ENCODE results near the gene RERE. TPM values are rescaled to one million over a fixed set of nuclear protein-coding genes. Genes with fewer than 3 reads are reported as not detected.

RERE gene
- total and polyA plus RNA-seq, 11 donors = 53.5 to 236 (median 121) TPM

GRCh38 chr1:8457760-8458381 is 359.6 kb downstream of the RERE start:
- Histone ChIP-seq H3K9me3 (no peaks in the 10 kb centered on the region), H3K27me3 (no peaks in the 10 kb centered on the region), H3K4me1 (peaks cover 3 to 63% (median 45%) of the 10 kb centered on the region in 12 donors), H3K4me3 (no peak overlapping the region), H3K36me3 (no peaks in the 10 kb centered on the region), H3K27ac (peak overlapping the region in 1 of 12 donors; percentile 9)
- WGBS, 4 donors = 83 to 89% (median 89%) methylated on average over 7 of the region's 7 CpGs
- DNase-seq (no peak), ATAC-seq (no peak)
- TF ChIP-seq POLR2A (IDR thresholded peaks at IDR 0.05) = no peak
- TF ChIP-seq CTCF (IDR thresholded peaks at IDR 0.05) = no peak
- intact Hi-C loops (cut with DNase I) = loop anchor here in 1 of 10 donors (5.0 kb wide), 1 partner anchor 64 kb away; no protein-coding TSS in a partner anchor

- WGBS, 4 donors = 44 to 48% (median 47%) methylated on average over 1 of the region's 1 CpG
- intact Hi-C loops (cut with DNase I) = loop anchor here in 1 of 10 donors (5.0 kb wide), 1 partner anchor 65 kb away; no protein-coding TSS in a partner anchor
- peaks cover 0 to 56% (median 38%) of the 10 kb centered on the region in 12 donors for H3K4me1 ChIP-seq
Measured at GRCh38 chr1:8456991-8457390, 360.4 kb downstream of the RERE start.

GRCh38 chr1:8456308-8456912 is 361.0 kb downstream of the RERE start:
- peak overlapping the region in 10 of 12 donors; percentile 13 to 77 (median 43) for H3K27ac ChIP-seq
- 58 to 67% (median 63%) methylated on average over 4 of the region's 4 CpGs for whole genome bisulfite sequencing, 4 donors
- no peaks in the 10 kb centered on the region for H3K9me3 ChIP-seq
- intact Hi-C loops (cut with DNase I) = loop anchor here in 1 of 10 donors (5.0 kb wide), 1 partner anchor 66 kb away; no protein-coding TSS in a partner anchor
- DNase-seq (no peak), ATAC-seq (peak in 3 of 4 donors; percentile 42 to 70 (median 60))
- TF ChIP-seq CTCF (IDR thresholded peaks at IDR 0.05) (no peak), POLR2A (IDR thresholded peaks at IDR 0.05) (no peak)
- H3K4me3 ChIP-seq = no peak overlapping the region
- H3K27me3 ChIP-seq = no peaks in the 10 kb centered on the region
- H3K4me1 ChIP-seq = peaks cover 0 to 54% (median 34%) of the 10 kb centered on the region in 12 donors
- H3K36me3 ChIP-seq = no peaks in the 10 kb centered on the region

More at GRCh38 chr1:8456991-8457390, 360.4 kb downstream of the RERE start:
- H3K9me3 ChIP-seq = no peaks in the 10 kb centered on the region
- H3K27me3 ChIP-seq = no peaks in the 10 kb centered on the region
- DNase-seq = no peak
- H3K27ac ChIP-seq = peak overlapping the region in 6 of 12 donors; percentile 13 to 77 (median 43)
- H3K36me3 ChIP-seq = no peaks in the 10 kb centered on the region
- no peak for ATAC-seq
- H3K4me3 ChIP-seq = no peak overlapping the region
- no peak for TF ChIP-seq POLR2A (IDR thresholded peaks at IDR 0.05)
- no peak for TF ChIP-seq CTCF (IDR thresholded peaks at IDR 0.05)

- H3K27me3 ChIP-seq = no peaks in the 10 kb centered on the region
- peaks cover 0 to 48% (median 31%) of the 10 kb centered on the region in 12 donors for H3K4me1 ChIP-seq
- ATAC-seq (peak; percentile 29 to 42 (median 38)), DNase-seq (no peak)
- TF ChIP-seq CTCF (IDR thresholded peaks at IDR 0.05) (no peak), POLR2A (IDR thresholded peaks at IDR 0.05) (no peak)
- no peaks in the 10 kb centered on the region for H3K9me3 ChIP-seq
- H3K27ac ChIP-seq = peak overlapping the region in 10 of 12 donors; percentile 15 to 77 (median 46)
- intact Hi-C loops (cut with DNase I) = loop anchor here in 1 of 10 donors (5.0 kb wide), 1 partner anchor 66 kb away; no protein-coding TSS in a partner anchor
- H3K36me3 ChIP-seq = no peaks in the 10 kb centered on the region
- WGBS, 4 donors = 40 to 66% (median 59%) methylated on average over 7 of the region's 7 CpGs
- H3K4me3 ChIP-seq = no peak overlapping the region
Measured at GRCh38 chr1:8455700-8456307, 361.6 kb downstream of the RERE start.

All from heart left ventricle (tissue), 16 donors.